Activated T-helper 2 cell treated with anti-CD3 and anti-CD28 coated beads, Interferon-gamma antibody, Interleukin-2, Interleukin-4, amounts not matched to agents 10 μg/mL and 5 μg/mL and 100 μg/mL, durations not matched to agents 14 hours and 24 hours and 36 hours (primary cell): ENCODE results near the gene SLCO2A1. TPM values are rescaled to one million over a fixed set of nuclear protein-coding genes. Genes with fewer than 3 reads are reported as not detected.

Source experiments
- DNase-seq: peaks from one replicate; pipeline ENCODE4 v3.0.0; 2021; ENCODE audit warnings: low spot score
- H3K27ac Mint-ChIP-seq: one replicate; pipeline ENCODE4 v1.8.0; 2021; ENCODE audit warnings: mixed read lengths
- H3K27me3 Mint-ChIP-seq: one replicate; pipeline ENCODE4 v1.8.0; 2021; ENCODE audit warnings: low read depth, mixed read lengths
- H3K36me3 Mint-ChIP-seq: one replicate; pipeline ENCODE4 v1.8.0; 2021; ENCODE audit warnings: low read depth, mixed read lengths
- H3K4me1 Mint-ChIP-seq: one replicate; pipeline ENCODE4 v1.8.0; 2021; ENCODE audit warnings: low read depth, mixed read lengths
- H3K4me3 Mint-ChIP-seq: one replicate; pipeline ENCODE4 v1.8.0; 2021; ENCODE audit warnings: low read depth, mild to moderate bottlenecking, moderate library complexity, mixed read lengths
- H3K9me3 Mint-ChIP-seq: one replicate; pipeline ENCODE4 v1.8.0; 2021; ENCODE audit warnings: mixed read lengths
- intact Hi-C: fragments of 100-400 bp; cut with micrococcal nuclease; formaldehyde crosslinking; loops from one replicate; pipeline ENCODE4 v1.15.1; 2023
- total RNA-seq: library from RNA; stranded (reverse); gene quantifications from 2 replicates; pipeline ENCODE4 v1.2.3, GENCODE V29; 2022

SLCO2A1 gene
- total RNA-seq, 1 donor from 2014 or later, result not detected

DNA sequence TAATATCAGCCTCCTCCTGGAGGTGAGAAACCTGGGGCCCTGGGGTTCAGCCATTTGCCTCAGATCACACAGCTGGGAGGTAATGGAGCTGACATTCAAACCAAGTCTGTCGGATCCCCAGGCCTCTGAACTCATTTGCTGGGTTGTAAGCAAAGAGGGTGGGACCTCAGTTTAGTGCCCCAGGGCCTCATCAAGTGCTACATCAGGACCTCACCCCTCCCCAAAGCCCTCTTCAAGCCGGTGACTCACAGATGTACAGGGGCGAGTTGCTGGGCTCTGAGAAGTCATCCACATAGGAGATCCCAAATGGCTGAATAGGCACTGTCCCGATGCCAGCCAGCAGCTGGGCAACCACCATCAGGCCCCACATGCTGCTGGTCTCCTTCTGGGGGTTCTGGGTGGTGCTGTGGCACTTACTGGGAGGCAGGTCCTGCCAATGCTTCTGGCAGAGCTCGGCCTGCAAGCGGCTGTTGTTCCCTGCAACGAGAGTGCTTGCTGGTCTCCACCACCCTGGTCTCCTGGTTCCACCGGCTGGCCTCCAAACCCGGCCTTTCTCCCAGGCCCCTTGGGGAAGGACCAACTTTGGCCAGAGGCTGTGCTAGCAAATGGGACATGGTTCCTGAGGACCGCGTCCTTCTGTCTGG lies 74.9 kb downstream of the SLCO2A1 start:
- Mint-ChIP-seq H3K4me3 (no peak overlapping the region), H3K36me3 (no peaks in the 10 kb centered on the region), H3K9me3 (no peaks in the 10 kb centered on the region), H3K27me3 (no peaks in the 10 kb centered on the region), H3K27ac (no peak overlapping the region), H3K4me1 (no peaks in the 10 kb centered on the region)
- intact Hi-C loops, result no loop called here
- DNase-seq, result no peak

- Mint-ChIP-seq H3K36me3 (no peaks in the 10 kb centered on the region), H3K27me3 (no peaks in the 10 kb centered on the region), H3K27ac (no peak overlapping the region), H3K4me3 (no peak overlapping the region), H3K9me3 (no peaks in the 10 kb centered on the region), H3K4me1 (no peaks in the 10 kb centered on the region)
- intact Hi-C loops, result no loop called here
- DNase-seq, result no peak
Observed at GRCh38 chr3:133953297-133953696, 76.4 kb downstream of the SLCO2A1 start.

DNA sequence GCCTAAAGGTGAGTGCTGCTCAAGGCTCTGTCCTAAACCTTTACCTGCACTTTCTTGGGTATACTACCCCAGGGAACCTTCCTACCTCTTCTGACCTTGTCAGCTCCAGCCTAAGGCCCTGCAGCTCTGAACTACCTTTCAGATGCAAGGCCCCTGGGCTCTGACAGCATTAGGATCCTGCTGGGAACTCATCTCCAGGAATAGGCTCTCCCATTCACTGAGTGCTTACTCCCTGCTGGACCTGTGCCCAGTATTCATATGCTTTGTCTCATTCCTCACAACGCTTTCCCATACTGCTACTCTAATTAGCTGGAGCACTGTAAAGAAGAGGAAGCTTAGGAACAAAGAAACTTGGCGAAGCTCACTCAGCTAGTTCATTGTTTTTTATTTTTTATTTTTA lies 80.3 kb downstream of the SLCO2A1 start:
- H3K4me3 Mint-ChIP-seq, result no peak overlapping the region
- DNase-seq, result no peak
- H3K9me3 Mint-ChIP-seq, result no peaks in the 10 kb centered on the region
- no peaks in the 10 kb centered on the region for H3K36me3 Mint-ChIP-seq
- H3K27me3 Mint-ChIP-seq, result peaks cover 2% of the 10 kb centered on the region
- H3K4me1 Mint-ChIP-seq, result no peaks in the 10 kb centered on the region
- intact Hi-C loops, result no loop called here
- H3K27ac Mint-ChIP-seq, result no peak overlapping the region

DNA sequence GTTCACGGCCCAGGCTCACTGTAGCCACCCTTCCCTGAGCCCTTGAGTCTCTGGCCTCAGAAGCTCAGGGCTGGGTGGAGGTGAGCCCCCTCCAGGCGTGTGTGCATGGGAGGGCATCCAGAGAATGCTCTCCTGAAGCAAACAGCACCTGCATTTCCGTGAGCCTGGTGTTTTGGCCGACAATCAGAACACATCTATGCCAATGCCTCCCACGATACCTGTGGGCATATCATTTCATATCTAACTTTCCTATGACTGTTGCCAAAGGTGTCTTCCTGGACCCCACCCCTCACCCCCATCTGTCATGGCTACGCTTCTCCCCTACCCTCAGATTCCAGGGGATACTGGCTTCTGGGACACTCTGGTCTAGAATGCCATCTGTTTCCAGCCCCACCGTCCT lies 80.7 kb downstream of the SLCO2A1 start:
- H3K36me3 Mint-ChIP-seq, result no peaks in the 10 kb centered on the region
- H3K9me3 Mint-ChIP-seq, result no peaks in the 10 kb centered on the region
- H3K27ac Mint-ChIP-seq, result no peak overlapping the region
- H3K4me3 Mint-ChIP-seq, result no peak overlapping the region
- intact Hi-C loops, result no loop called here
- H3K27me3 Mint-ChIP-seq, result peaks cover 4% of the 10 kb centered on the region
- no peak for DNase-seq
- H3K4me1 Mint-ChIP-seq, result peaks cover 2% of the 10 kb centered on the region

GRCh38 chr3:133948131-133948810 lies 81.5 kb downstream of the SLCO2A1 start:
- Mint-ChIP-seq H3K27me3 (peaks cover 5% of the 10 kb centered on the region), H3K9me3 (no peaks in the 10 kb centered on the region), H3K4me1 (peaks cover 6% of the 10 kb centered on the region), H3K36me3 (no peaks in the 10 kb centered on the region), H3K27ac (no peak overlapping the region), H3K4me3 (no peak overlapping the region)
- no peak for DNase-seq
- intact Hi-C loops, result no loop called here

- H3K9me3 Mint-ChIP-seq, result no peaks in the 10 kb centered on the region
Observed at GRCh38 chr3:133945381-133946095, 84.2 kb downstream of the SLCO2A1 start.

DNA sequence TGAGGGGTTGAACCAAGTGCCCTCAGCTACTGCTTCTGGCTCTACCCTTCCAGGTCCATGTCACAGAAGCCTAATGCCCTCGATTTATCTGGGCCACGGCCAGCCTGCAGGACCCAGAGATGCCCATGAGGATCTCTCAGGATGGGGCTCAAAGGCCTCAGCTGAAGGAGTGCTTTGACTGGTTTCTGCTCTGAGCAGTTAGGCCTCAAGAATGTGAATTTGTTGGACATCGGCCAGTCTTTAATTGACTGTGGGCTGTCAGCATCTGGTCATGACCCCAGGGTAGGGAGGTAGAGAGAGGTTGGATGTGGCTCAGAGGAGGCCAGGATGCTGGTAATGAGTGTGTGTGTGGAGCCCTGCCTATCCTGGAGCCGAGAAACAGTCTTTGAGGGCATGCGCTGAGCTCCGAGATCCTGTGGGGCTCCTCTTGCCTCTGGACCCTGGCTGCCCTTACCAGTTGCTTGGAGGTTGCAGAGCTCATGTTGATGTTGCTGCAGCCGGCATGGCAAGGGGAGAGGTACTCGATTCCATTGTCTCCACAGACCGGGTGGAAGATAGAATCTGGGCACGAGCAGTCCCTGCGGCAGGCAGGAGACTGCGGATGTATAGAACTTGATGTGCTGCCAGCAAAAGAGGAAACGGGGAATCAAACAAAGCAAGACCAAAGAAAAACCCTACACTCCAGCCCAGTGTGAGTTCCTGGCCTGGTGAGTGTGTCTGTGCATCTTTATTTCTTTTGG lies 84.9 kb downstream of the SLCO2A1 start:
- H3K4me3 Mint-ChIP-seq, result no peak overlapping the region
- H3K36me3 Mint-ChIP-seq, result no peaks in the 10 kb centered on the region
- H3K9me3 Mint-ChIP-seq, result no peaks in the 10 kb centered on the region
- no peak overlapping the region for H3K27ac Mint-ChIP-seq
- H3K4me1 Mint-ChIP-seq, result peaks cover 11% of the 10 kb centered on the region
- DNase-seq, result no peak
- intact Hi-C loops, result no loop called here
- H3K27me3 Mint-ChIP-seq, result peaks cover 11% of the 10 kb centered on the region

More at GRCh38 chr3:133945381-133946095, 84.2 kb downstream of the SLCO2A1 start:
- no peak overlapping the region for H3K27ac Mint-ChIP-seq
- peaks cover 7% of the 10 kb centered on the region for H3K27me3 Mint-ChIP-seq
- intact Hi-C loops, result no loop called here
- no peak for DNase-seq
- no peak overlapping the region for H3K4me3 Mint-ChIP-seq
- no peaks in the 10 kb centered on the region for H3K36me3 Mint-ChIP-seq
- H3K4me1 Mint-ChIP-seq, result peaks cover 11% of the 10 kb centered on the region

GRCh38 chr3:133944181-133944580 lies 85.5 kb downstream of the SLCO2A1 start:
- DNase-seq, result no peak
- Mint-ChIP-seq H3K4me3 (no peak overlapping the region), H3K4me1 (peaks cover 11% of the 10 kb centered on the region), H3K36me3 (no peaks in the 10 kb centered on the region), H3K27me3 (peaks cover 11% of the 10 kb centered on the region), H3K9me3 (no peaks in the 10 kb centered on the region), H3K27ac (no peak overlapping the region)
- intact Hi-C loops, result no loop called here

- intact Hi-C loops, result no loop called here
- Mint-ChIP-seq H3K4me3 (no peak overlapping the region), H3K27ac (no peak overlapping the region), H3K4me1 (peaks cover 11% of the 10 kb centered on the region), H3K36me3 (no peaks in the 10 kb centered on the region), H3K27me3 (peaks cover 11% of the 10 kb centered on the region), H3K9me3 (no peaks in the 10 kb centered on the region)
- no peak for DNase-seq
Observed at GRCh38 chr3:133943639-133944141, 86.0 kb downstream of the SLCO2A1 start.

DNA sequence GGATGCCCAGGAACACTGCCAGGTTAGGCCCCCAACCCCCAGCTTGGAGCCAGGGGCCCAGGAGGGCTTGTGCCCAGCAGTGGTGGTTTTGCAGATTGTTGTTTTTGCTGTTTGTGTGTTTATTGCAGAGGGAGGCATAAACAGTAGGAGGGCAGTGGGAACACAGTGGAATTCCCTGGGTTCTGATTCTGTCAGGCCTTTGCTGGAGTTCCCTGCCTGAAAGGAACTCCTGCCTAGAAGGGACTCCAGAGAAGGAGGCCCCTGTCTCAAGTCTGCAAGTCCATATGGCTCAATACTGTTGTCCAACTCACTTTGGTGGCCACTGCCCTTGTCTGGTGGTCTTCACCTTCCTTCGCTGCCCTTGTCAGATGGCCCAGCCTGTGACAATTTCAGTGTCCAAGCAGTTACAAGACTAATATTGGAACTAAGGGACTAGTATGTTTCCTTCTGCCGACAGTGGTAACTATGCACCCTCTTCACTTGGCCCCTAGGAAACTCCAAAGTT lies 86.6 kb downstream of the SLCO2A1 start:
- no peak for DNase-seq
- H3K4me1 Mint-ChIP-seq, result peaks cover 11% of the 10 kb centered on the region
- intact Hi-C loops, result no loop called here

GRCh38 chr3:133941415-133941821 lies 88.3 kb downstream of the SLCO2A1 start:
- no peak for DNase-seq
- Mint-ChIP-seq H3K27ac (no peak overlapping the region), H3K9me3 (no peaks in the 10 kb centered on the region), H3K27me3 (peaks cover 10% of the 10 kb centered on the region), H3K4me1 (peaks cover 11% of the 10 kb centered on the region), H3K36me3 (no peaks in the 10 kb centered on the region), H3K4me3 (no peak overlapping the region)
- intact Hi-C loops, result no loop called here

More for the DNA sequence above, 86.6 kb downstream of the SLCO2A1 start:
- no peaks in the 10 kb centered on the region for H3K9me3 Mint-ChIP-seq
- H3K4me3 Mint-ChIP-seq, result no peak overlapping the region
- H3K27ac Mint-ChIP-seq, result no peak overlapping the region
- peaks cover 11% of the 10 kb centered on the region for H3K27me3 Mint-ChIP-seq
- H3K36me3 Mint-ChIP-seq, result no peaks in the 10 kb centered on the region

GRCh38 chr3:133940536-133940935 lies 89.2 kb downstream of the SLCO2A1 start:
- DNase-seq, result no peak
- intact Hi-C loops, result no loop called here
- Mint-ChIP-seq H3K27me3 (peaks cover 8% of the 10 kb centered on the region), H3K4me3 (no peak overlapping the region), H3K9me3 (no peaks in the 10 kb centered on the region), H3K36me3 (no peaks in the 10 kb centered on the region), H3K27ac (no peak overlapping the region), H3K4me1 (peaks cover 11% of the 10 kb centered on the region)
